Muscle layer of colon (tissue), 2 donors: ENCODE results near the gene SNAP23.

ENCODE experiments used
- H3K27ac ChIP-seq: one replicate; pipeline ENCODE4 v1.7.0; 2013; ENCODE audit warnings: low read depth, mild to moderate bottlenecking, low read length, moderate library complexity
- H3K27me3 ChIP-seq, 2 donors: one replicate each; pipeline ENCODE4 v1.7.0; 2013; ENCODE audit warnings: low read length in 2 of 2, mild to moderate bottlenecking in 2 of 2; ENCODE audit not compliant: insufficient read depth in 2 of 2, control insufficient read depth in 1 of 2
- H3K36me3 ChIP-seq: one replicate; pipeline ENCODE4 v1.7.0; 2013; ENCODE audit warnings: mild to moderate bottlenecking, low read length; ENCODE audit not compliant: insufficient read depth
- H3K4me1 ChIP-seq: one replicate; pipeline ENCODE4 v1.7.0; 2013; ENCODE audit warnings: mild to moderate bottlenecking, low read length; ENCODE audit not compliant: insufficient read depth
- H3K4me3 ChIP-seq, 2 donors: one replicate each; pipeline ENCODE4 v1.7.0; 2013; ENCODE audit warnings: low read length in 2 of 2, low read depth in 1 of 2, mild to moderate bottlenecking in 1 of 2, moderate library complexity in 1 of 2
- H3K9ac ChIP-seq: one replicate; pipeline ENCODE4 v1.7.0; 2013; ENCODE audit warnings: low read length
- H3K9me3 ChIP-seq: one replicate; pipeline ENCODE4 v1.7.0; 2013; ENCODE audit warnings: mild to moderate bottlenecking, low read length
- donor health status: abdominal sarcoma.
- donor health status: Adenocarcinoma of cecum.

The SNAP23 gene

DNA sequence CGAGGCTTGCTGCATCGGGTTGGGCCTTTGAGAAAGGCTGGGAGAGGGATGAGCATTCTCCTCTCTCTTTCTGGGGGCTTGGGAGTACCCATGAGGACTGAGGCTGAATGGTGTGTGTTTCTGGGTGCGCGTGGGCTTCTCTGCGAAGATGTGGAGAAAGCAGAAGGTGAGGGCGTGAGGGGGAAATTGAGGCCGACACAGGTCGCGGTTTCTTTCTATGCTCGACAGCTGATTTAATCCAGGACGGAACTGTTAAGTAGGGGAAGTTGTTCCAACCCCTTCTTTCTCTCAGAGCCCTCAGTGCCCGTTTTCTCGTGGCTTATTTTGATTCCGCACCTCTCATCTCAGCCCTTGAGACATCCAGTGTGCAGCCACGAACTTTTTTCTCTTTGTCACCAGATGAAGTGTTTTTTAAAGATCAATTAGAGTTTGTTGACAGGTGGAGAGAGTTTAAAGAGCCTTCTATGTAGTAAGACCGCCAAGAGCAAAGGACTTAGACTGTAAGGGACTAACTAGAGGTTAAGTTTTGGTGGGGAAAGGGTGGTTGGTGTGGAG is 80.7 kb downstream of the SNAP23 start:
- no peaks in the 10 kb centered on the region for H3K9me3 ChIP-seq
- H3K27ac ChIP-seq, result peak overlapping the region; percentile 94
- H3K9ac ChIP-seq, result peak overlapping the region; percentile 83
- H3K4me1 ChIP-seq, result peaks cover 40% of the 10 kb centered on the region
- H3K36me3 ChIP-seq, result no peaks in the 10 kb centered on the region
- H3K27me3 ChIP-seq, result no peaks in the 10 kb centered on the region
- peak overlapping the region; percentile 80 to 96 for H3K4me3 ChIP-seq

DNA sequence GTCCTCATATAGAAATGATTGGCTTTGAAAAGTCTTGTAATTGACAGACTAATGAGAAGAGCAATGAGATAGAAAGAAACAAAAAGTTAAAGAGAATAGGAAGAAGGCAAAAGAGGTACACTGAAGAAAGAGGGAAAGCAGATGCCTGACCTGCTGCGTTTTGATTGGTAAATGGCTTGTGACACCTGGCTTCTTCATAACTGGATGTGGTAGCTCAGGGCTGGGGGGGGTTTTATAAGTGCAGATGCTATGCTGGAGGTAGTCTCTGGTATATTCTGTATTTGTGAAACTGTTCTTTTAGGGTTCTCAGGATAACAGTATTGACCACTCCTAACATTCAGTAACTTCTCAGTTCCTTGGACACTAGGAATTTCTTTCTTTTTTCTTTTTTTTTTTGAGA is 81.3 kb downstream of the SNAP23 start:
- Histone ChIP-seq H3K9ac (peak overlapping the region; percentile 83), H3K27me3 (no peaks in the 10 kb centered on the region), H3K36me3 (no peaks in the 10 kb centered on the region), H3K27ac (peak overlapping the region; percentile 94), H3K4me1 (peaks cover 43% of the 10 kb centered on the region), H3K4me3 (peak overlapping the region; percentile 80 to 96), H3K9me3 (no peaks in the 10 kb centered on the region)

DNA sequence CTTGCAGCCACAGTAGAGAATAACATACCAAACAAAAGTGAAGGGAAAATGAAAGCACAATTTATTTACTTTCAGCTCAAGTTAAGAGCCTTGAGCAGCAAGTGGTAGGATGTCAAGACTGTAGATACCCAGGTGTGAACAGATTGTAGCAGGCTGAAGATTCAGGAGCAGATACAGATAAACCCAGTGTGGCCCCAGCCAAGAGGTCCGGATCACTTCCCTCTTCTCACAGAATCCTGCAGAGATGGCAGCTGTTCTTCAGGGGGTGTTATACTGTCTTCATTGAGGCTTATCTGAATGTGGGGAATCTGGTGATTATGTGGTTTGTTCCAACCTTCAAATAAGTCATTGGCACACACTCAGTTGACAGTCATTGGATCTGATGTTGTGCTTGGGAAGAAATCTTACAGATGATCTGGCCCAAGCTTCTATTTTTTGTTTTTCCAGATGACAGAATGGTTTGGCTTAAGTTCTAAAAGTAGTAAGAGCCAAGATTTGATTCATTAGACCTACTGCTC is 82.1 kb downstream of the SNAP23 start:
- peak overlapping the region in 1 of 2 donors; percentile 11 for H3K4me3 ChIP-seq
- H3K27ac ChIP-seq, result peak overlapping the region; percentile 12
- no peaks in the 10 kb centered on the region for H3K9me3 ChIP-seq
- peaks cover 51% of the 10 kb centered on the region for H3K4me1 ChIP-seq
- no peak overlapping the region for H3K9ac ChIP-seq
- H3K27me3 ChIP-seq, result no peaks in the 10 kb centered on the region
- no peaks in the 10 kb centered on the region for H3K36me3 ChIP-seq

DNA sequence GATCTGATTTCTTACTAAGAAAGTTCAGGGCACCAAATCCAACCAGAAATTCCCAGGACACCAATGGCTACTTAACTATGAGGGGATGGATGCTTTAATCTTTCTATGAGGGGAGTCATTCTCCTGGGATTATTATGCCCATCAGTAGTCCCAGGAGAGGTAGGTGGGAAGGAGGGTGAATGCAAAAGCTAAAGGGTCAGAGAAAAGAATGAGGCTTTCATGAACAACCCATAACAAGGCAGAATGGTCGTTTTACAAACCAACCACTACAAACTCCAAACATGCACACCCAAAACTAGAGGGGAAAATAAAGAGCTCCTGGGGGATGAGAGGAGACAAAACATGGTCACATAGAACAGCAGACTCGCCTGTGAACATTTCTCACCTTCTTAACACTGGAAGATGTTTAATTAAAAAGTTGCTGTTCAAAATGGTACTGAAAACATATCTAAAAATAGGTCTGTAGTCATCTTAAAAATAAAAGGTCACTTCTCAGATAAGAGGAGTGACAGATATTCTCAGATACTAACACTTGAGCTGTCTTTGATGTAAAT is 83.6 kb downstream of the SNAP23 start:
- Histone ChIP-seq H3K9ac (no peak overlapping the region), H3K4me1 (peaks cover 59% of the 10 kb centered on the region), H3K9me3 (no peaks in the 10 kb centered on the region), H3K4me3 (no peak overlapping the region), H3K36me3 (no peaks in the 10 kb centered on the region), H3K27me3 (no peaks in the 10 kb centered on the region), H3K27ac (no peak overlapping the region)

DNA sequence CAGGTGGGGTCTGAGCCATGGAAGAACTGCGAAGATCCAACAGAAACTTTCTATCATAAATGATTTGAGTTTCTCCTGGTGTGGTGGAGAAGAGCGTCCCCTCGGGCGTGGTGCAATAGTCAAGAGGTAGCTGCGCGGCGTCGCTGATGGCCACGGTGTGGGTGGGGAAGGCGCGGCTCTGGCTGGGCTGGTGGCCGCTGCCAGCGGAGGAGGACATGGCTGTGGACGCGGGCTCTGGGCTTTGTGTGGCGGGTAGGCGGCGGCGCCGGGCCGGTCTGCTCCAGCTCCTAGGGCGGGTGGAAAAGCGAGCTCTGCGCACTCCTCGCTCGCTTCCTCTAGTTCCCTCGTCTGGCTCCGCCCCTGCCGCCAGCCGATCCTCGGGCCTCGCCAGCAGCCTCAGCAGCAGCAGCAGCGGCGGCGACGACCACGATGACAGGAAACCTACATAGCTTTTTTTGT is 85.9 kb downstream of the SNAP23 start:
- Histone ChIP-seq H3K9ac (peak overlapping the region; percentile 35), H3K9me3 (no peaks in the 10 kb centered on the region), H3K36me3 (peaks cover 6% of the 10 kb centered on the region), H3K27me3 (no peaks in the 10 kb centered on the region), H3K4me1 (peaks cover 70% of the 10 kb centered on the region), H3K27ac (peak overlapping the region; percentile 86), H3K4me3 (peak overlapping the region; percentile 25 to 52)
